ENCODE data around the gene EMC6. TPM values are rescaled to one million over a fixed set of nuclear protein-coding genes. Genes with fewer than 3 reads are reported as not detected.

The EMC6 gene
- total RNA-seq, 1 donor: 13.8 TPM

GRCh38 chr17:3658784-3659449, 9.7 kb upstream of the EMC6 start:
- no peaks in the 10 kb centered on the region for H3K27me3 ChIP-seq (ENCODE audit: insufficient read depth, low read length)
- peaks cover 7% of the 10 kb centered on the region for H3K79me2 ChIP-seq (ENCODE audit: insufficient read depth, low read length)
- peaks cover 11% of the 10 kb centered on the region for H3K4me1 ChIP-seq (ENCODE audit: insufficient read depth, low read length)
- H3K27ac ChIP-seq (ENCODE audit: low read depth, low read length): peak overlapping the region; percentile 75
- no peak overlapping the region for H2AFZ ChIP-seq (ENCODE audit: low read length)
- peaks cover 10% of the 10 kb centered on the region for H4K20me1 ChIP-seq (ENCODE audit: insufficient read depth, low read length)
- H3K4me3 ChIP-seq (ENCODE audit: insufficient read depth, low read length): no peak overlapping the region
- H3K36me3 ChIP-seq (ENCODE audit: insufficient read depth, low read length): peaks cover 14% of the 10 kb centered on the region
- no peak for TF ChIP-seq CTCF (IDR thresholded peaks at IDR 0.05; ENCODE audit: extremely low read depth, low read depth, low read length)
- no peaks in the 10 kb centered on the region for H3K9me3 ChIP-seq (ENCODE audit: low read depth, low read length)
- H3K4me2 ChIP-seq (ENCODE audit: insufficient read depth, low read length): no peak overlapping the region
- peak; percentile 65 for DNase-seq (ENCODE audit: insufficient read length, low spot score, missing footprints)

- Histone ChIP-seq H2AFZ (ENCODE audit: low read length) (peak overlapping the region; percentile 37), H3K4me3 (ENCODE audit: insufficient read depth, low read length) (no peak overlapping the region), H3K36me3 (ENCODE audit: insufficient read depth, low read length) (peaks cover 21% of the 10 kb centered on the region), H3K27ac (ENCODE audit: low read depth, low read length) (peak overlapping the region; percentile 75), H3K4me2 (ENCODE audit: insufficient read depth, low read length) (peak overlapping the region; percentile 33), H3K4me1 (ENCODE audit: insufficient read depth, low read length) (peaks cover 11% of the 10 kb centered on the region), H4K20me1 (ENCODE audit: insufficient read depth, low read length) (peaks cover 17% of the 10 kb centered on the region), H3K79me2 (ENCODE audit: insufficient read depth, low read length) (peaks cover 14% of the 10 kb centered on the region), H3K9me3 (ENCODE audit: low read depth, low read length) (no peaks in the 10 kb centered on the region), H3K27me3 (ENCODE audit: insufficient read depth, low read length) (no peaks in the 10 kb centered on the region)
- peak; percentile 100 for DNase-seq (ENCODE audit: insufficient read length, low spot score, missing footprints)
- TF ChIP-seq CTCF (IDR thresholded peaks at IDR 0.05; ENCODE audit: extremely low read depth, low read depth, low read length): peak; percentile 22
Measured at GRCh38 chr17:3659541-3660111, 9.0 kb upstream of the EMC6 start.

GRCh38 chr17:3660311-3660891, 8.2 kb upstream of the EMC6 start:
- H4K20me1 ChIP-seq (ENCODE audit: insufficient read depth, low read length): peaks cover 22% of the 10 kb centered on the region
- peak overlapping the region; percentile 75 for H3K27ac ChIP-seq (ENCODE audit: low read depth, low read length)
- H3K9me3 ChIP-seq (ENCODE audit: low read depth, low read length): no peaks in the 10 kb centered on the region
- no peak overlapping the region for H3K4me2 ChIP-seq (ENCODE audit: insufficient read depth, low read length)
- no peak for TF ChIP-seq CTCF (IDR thresholded peaks at IDR 0.05; ENCODE audit: extremely low read depth, low read depth, low read length)
- peaks cover 11% of the 10 kb centered on the region for H3K4me1 ChIP-seq (ENCODE audit: insufficient read depth, low read length)
- peaks cover 21% of the 10 kb centered on the region for H3K79me2 ChIP-seq (ENCODE audit: insufficient read depth, low read length)
- H3K36me3 ChIP-seq (ENCODE audit: insufficient read depth, low read length): peaks cover 25% of the 10 kb centered on the region
- peak; percentile 62 for DNase-seq (ENCODE audit: insufficient read length, low spot score, missing footprints)
- no peak overlapping the region for H3K4me3 ChIP-seq (ENCODE audit: insufficient read depth, low read length)
- H3K27me3 ChIP-seq (ENCODE audit: insufficient read depth, low read length): no peaks in the 10 kb centered on the region
- no peak overlapping the region for H2AFZ ChIP-seq (ENCODE audit: low read length)
